Stimulated activated naive CD8-positive, alpha-beta T cell treated with anti-CD3 and anti-CD28 coated beads, Interleukin-15, amount 100 ng/mL, for 72 hours (primary cell): ENCODE results near the gene VPS45.
"Not testable (repeated sequence)": the region's sequence is repeated elsewhere in the genome, so short reads cannot be mapped to it uniquely, and the experiment has no call there.

Source experiments
- ATAC-seq: fragments of 150-1000 bp; cut with Tn5 transposase; 2 replicates; pipeline ENCODE4 v1.10.0; 2021; ENCODE audit warnings: mild to moderate bottlenecking, moderate library complexity
- DNase-seq, 2 donors: peaks; one replicate each; pipeline ENCODE4 v3.0.0; 2021 to 2022
- H3K27ac Mint-ChIP-seq, 2 donors: one replicate each; pipeline ENCODE4 v1.8.0; 2022; ENCODE audit warnings: mild to moderate bottlenecking in 2 of 2, mixed read lengths in 2 of 2, moderate library complexity in 2 of 2
- H3K27me3 Mint-ChIP-seq: one replicate; pipeline ENCODE4 v1.8.0; 2022; ENCODE audit warnings: mixed read lengths
- H3K4me1 Mint-ChIP-seq: one replicate; pipeline ENCODE4 v1.8.0; 2022; ENCODE audit warnings: mild to moderate bottlenecking, mixed read lengths
- H3K4me3 Mint-ChIP-seq, 2 donors: one replicate each; pipeline ENCODE4 v1.8.0; 2022; ENCODE audit warnings: mild to moderate bottlenecking in 2 of 2, mixed read lengths in 2 of 2, moderate library complexity in 1 of 2
- H3K9me3 Mint-ChIP-seq, 2 donors: one replicate each; pipeline ENCODE4 v1.8.0; 2022; ENCODE audit warnings: mixed read lengths in 2 of 2

Gene VPS45

GRCh38 chr1:150067184-150068108 is at the start of gene VPS45:
Gene VPS45 (plus strand): TSS chr1:150067776. CDS start chr1:150067858, 82 bp downstream.
- DNase-seq = peak; percentile 81 to 88
- peak within 1 kb of the TSS; percentile 97 to 98 for H3K4me3 Mint-ChIP-seq
- no peaks in the 10 kb centered on the region for H3K27me3 Mint-ChIP-seq
- peak; percentile 98 for ATAC-seq
- H3K27ac Mint-ChIP-seq = peak within 1 kb of the TSS; percentile 98 to 99
- no peaks in the 10 kb centered on the region for H3K9me3 Mint-ChIP-seq
- H3K4me1 Mint-ChIP-seq = peaks cover 27% of the 10 kb centered on the region

DNA sequence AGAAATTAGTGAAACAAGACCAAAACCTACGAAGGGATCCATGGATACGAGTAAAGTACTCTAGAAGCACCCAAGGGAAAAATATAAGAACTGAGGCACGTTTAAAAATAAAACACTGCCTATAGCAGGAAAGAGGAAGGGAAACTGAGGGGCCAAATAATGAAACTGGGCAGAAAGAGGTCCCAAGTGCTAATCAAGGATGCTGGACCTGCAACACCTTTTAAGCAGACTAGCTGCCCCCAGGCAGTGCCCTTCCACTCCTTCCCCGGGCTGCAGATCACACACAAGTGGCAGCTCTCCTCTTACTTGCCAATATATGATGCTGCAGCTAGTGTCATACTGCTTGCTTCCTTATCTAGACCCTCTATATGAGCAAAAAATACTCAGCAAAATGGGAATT is 49.4 kb upstream of the VPS45 start:
- H3K27me3 Mint-ChIP-seq = peaks cover 7% of the 10 kb centered on the region
- no peaks in the 10 kb centered on the region for H3K9me3 Mint-ChIP-seq
- ATAC-seq = no peak

DNA sequence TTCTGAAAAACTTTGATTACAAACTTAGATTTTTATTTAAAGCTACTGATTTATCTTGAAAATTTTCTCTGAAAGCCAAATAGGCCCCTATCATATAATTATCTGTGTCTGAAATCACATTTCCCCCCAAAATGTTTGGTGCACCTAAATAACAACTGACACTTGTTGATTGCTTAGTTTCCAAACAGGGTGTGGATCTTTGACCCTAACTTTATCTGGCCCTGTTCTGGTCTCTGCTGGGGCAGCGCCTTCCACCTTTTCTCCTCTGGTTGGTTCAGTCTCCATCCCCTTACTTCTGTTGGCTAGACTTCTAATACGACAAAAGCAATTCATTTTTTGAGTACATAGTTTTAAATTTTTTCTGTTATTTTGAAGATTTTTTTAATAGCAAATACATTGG is 46.9 kb upstream of the VPS45 start:
- Mint-ChIP-seq H3K4me3 (no peak overlapping the region), H3K9me3 (no peaks in the 10 kb centered on the region), H3K27ac (no peak overlapping the region), H3K27me3 (peaks cover 7% of the 10 kb centered on the region), H3K4me1 (no peaks in the 10 kb centered on the region)
- no peak for ATAC-seq
- no peak for DNase-seq

More for the DNA sequence above, 49.4 kb upstream of the VPS45 start:
- Mint-ChIP-seq H3K4me1 (no peaks in the 10 kb centered on the region), H3K4me3 (no peak overlapping the region), H3K27ac (no peak overlapping the region)
- no peak for DNase-seq

- H3K4me1 Mint-ChIP-seq = no peaks in the 10 kb centered on the region
Measured at GRCh38 chr1:150021191-150021694, 46.3 kb upstream of the VPS45 start.

GRCh38 chr1:150022357-150022756 is 45.2 kb upstream of the VPS45 start:
- Mint-ChIP-seq H3K9me3 (no peaks in the 10 kb centered on the region), H3K4me1 (no peaks in the 10 kb centered on the region), H3K4me3 (no peak overlapping the region), H3K27me3 (peaks cover 7% of the 10 kb centered on the region), H3K27ac (no peak overlapping the region)
- ATAC-seq (no peak), DNase-seq (no peak)

More at GRCh38 chr1:150021191-150021694, 46.3 kb upstream of the VPS45 start:
- H3K4me3 Mint-ChIP-seq = no peak overlapping the region
- ATAC-seq (no peak), DNase-seq (no peak)
- no peak overlapping the region for H3K27ac Mint-ChIP-seq
- H3K27me3 Mint-ChIP-seq = peaks cover 7% of the 10 kb centered on the region
- H3K9me3 Mint-ChIP-seq = no peaks in the 10 kb centered on the region

- Mint-ChIP-seq H3K4me1 (no peaks in the 10 kb centered on the region), H3K9me3 (no peaks in the 10 kb centered on the region), H3K27me3 (peaks cover 7% of the 10 kb centered on the region), H3K4me3 (no peak overlapping the region), H3K27ac (no peak overlapping the region)
- DNase-seq (no peak), ATAC-seq (no peak)
Measured at GRCh38 chr1:150024156-150024555, 43.4 kb upstream of the VPS45 start.

GRCh38 chr1:150028322-150028721 is 39.3 kb upstream of the VPS45 start:
- H3K4me1 Mint-ChIP-seq = no peaks in the 10 kb centered on the region
- H3K27ac Mint-ChIP-seq = no peak overlapping the region
- H3K4me3 Mint-ChIP-seq = no peak overlapping the region
- no peaks in the 10 kb centered on the region for H3K27me3 Mint-ChIP-seq
- H3K9me3 Mint-ChIP-seq = no peaks in the 10 kb centered on the region
- ATAC-seq = no peak
- no peak for DNase-seq

DNA sequence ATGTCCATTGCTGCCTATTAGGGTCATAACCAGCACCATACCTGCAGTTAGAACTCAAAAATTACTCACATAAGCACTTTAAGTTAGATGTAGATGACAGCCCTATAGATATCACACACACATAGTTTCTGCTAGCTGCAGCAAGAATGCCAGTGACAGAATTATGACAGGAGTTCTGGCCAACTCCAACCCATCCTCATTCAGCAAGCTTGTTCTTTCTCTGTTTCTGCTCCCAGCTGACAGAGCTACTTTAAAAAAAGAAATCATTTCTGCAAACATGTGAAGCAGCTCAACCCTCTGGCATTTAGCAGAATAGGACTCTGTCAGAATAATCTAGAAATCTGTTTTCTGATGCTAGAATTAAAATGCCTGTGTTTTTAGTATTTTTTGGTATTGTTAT is 33.2 kb upstream of the VPS45 start:
- no peak overlapping the region for H3K4me3 Mint-ChIP-seq
- no peaks in the 10 kb centered on the region for H3K4me1 Mint-ChIP-seq
- DNase-seq (no peak), ATAC-seq (no peak)
- H3K27ac Mint-ChIP-seq = no peak overlapping the region
- no peaks in the 10 kb centered on the region for H3K9me3 Mint-ChIP-seq
- no peaks in the 10 kb centered on the region for H3K27me3 Mint-ChIP-seq

DNA sequence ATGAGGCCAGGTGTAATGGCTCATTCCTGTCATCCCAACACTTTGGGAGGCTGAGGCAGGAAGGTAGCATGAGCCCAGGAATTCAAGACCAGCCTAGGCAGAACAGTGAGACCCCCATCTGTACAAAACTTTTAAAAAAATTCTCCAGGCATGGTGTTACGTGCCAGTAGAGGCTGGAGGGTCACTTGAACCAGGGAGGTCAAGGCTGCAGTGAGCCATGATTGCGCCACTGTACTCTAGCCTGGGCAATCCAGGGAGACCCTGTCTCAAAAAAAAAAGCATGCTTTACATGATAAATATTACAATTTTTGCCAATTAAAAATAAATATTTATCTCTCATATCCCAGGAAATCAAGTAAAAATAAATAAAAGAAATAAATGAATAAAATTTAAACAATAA is 17.6 kb upstream of the VPS45 start:
- Mint-ChIP-seq H3K4me1 (no peaks in the 10 kb centered on the region), H3K9me3 (no peaks in the 10 kb centered on the region), H3K27me3 (no peaks in the 10 kb centered on the region), H3K4me3 (no peak overlapping the region), H3K27ac (no peak overlapping the region)
- no peak for ATAC-seq
- DNase-seq = no peak

DNA sequence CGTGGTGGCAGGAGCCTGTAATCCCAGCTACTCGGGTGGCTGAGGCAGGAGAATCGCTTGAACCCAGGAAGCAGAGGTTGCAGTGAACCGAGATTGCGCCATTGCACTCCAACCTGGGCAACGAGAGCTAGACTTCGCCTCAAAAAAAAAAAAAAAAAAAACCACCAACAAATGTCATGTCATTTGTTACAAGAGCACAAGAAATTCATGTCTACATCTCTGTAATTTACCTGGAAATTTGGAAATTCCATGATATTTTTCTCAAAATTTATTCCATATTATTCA is 16.5 kb upstream of the VPS45 start:
- no peaks in the 10 kb centered on the region for H3K9me3 Mint-ChIP-seq
- no peak overlapping the region for H3K4me3 Mint-ChIP-seq
- H3K27ac Mint-ChIP-seq = no peak overlapping the region
- DNase-seq (no peak), ATAC-seq (no peak)
- H3K27me3 Mint-ChIP-seq = no peaks in the 10 kb centered on the region
- H3K4me1 Mint-ChIP-seq = no peaks in the 10 kb centered on the region

DNA sequence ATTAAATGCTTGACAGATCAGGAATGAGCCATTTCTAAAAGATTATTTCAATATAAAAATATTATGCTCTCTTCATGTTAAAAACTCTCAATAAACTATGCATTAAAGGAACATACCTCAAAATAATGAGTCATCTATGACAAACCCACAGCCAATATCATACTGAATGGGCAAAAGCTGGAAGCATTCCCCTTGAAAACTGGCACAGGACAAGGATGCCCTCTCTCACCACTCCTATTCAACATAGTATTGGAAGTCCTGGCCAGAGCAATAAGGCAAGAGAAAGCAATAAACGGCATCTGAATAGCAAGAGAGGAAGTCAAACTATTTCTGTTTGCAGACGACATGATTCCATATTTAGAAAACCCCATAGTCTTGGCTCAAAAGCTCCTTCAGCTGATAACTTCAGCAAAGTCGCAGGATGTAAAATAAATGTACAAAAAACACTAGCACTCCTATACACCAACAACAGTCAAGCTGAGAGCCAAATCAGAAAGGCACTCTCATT is 15.6 kb upstream of the VPS45 start:
- ATAC-seq, H3K4me3 Mint-ChIP-seq, H3K4me1 Mint-ChIP-seq, H3K27me3 Mint-ChIP-seq, H3K9me3 Mint-ChIP-seq, H3K27ac Mint-ChIP-seq, DNase-seq: not testable (repeated sequence)

- DNase-seq (no peak), ATAC-seq (no peak)
- H3K9me3 Mint-ChIP-seq = no peaks in the 10 kb centered on the region
- H3K4me3 Mint-ChIP-seq = no peak overlapping the region
- H3K4me1 Mint-ChIP-seq = no peaks in the 10 kb centered on the region
- no peaks in the 10 kb centered on the region for H3K27me3 Mint-ChIP-seq
- no peak overlapping the region for H3K27ac Mint-ChIP-seq
Measured at GRCh38 chr1:150053926-150054325, 13.7 kb upstream of the VPS45 start.

GRCh38 chr1:150055507-150055906 is 12.1 kb upstream of the VPS45 start:
- H3K27ac Mint-ChIP-seq, DNase-seq, H3K27me3 Mint-ChIP-seq, ATAC-seq, H3K4me1 Mint-ChIP-seq, H3K9me3 Mint-ChIP-seq, H3K4me3 Mint-ChIP-seq: not testable (repeated sequence)

GRCh38 chr1:150056407-150056806 is 11.2 kb upstream of the VPS45 start:
- Mint-ChIP-seq H3K4me3 (no peak overlapping the region), H3K9me3 (no peaks in the 10 kb centered on the region), H3K27me3 (no peaks in the 10 kb centered on the region), H3K27ac (no peak overlapping the region), H3K4me1 (no peaks in the 10 kb centered on the region)
- no peak for ATAC-seq
- DNase-seq = no peak

- DNase-seq = no peak
- H3K4me3 Mint-ChIP-seq = no peak overlapping the region
Measured at GRCh38 chr1:150060260-150060659, 7.3 kb upstream of the VPS45 start.

GRCh38 chr1:150061632-150062101 is 5.9 kb upstream of the VPS45 start:
- Mint-ChIP-seq H3K4me1 (peaks cover 7% of the 10 kb centered on the region), H3K27me3 (no peaks in the 10 kb centered on the region), H3K9me3 (no peaks in the 10 kb centered on the region), H3K27ac (no peak overlapping the region), H3K4me3 (no peak overlapping the region)
- no peak for ATAC-seq
- no peak for DNase-seq

More at GRCh38 chr1:150060260-150060659, 7.3 kb upstream of the VPS45 start:
- no peaks in the 10 kb centered on the region for H3K27me3 Mint-ChIP-seq
- no peak overlapping the region for H3K27ac Mint-ChIP-seq
- no peaks in the 10 kb centered on the region for H3K4me1 Mint-ChIP-seq
- H3K9me3 Mint-ChIP-seq = no peaks in the 10 kb centered on the region
- no peak for ATAC-seq
